Measurements from ENCODE around the gene ARHGAP29. TPM values are rescaled to one million over a fixed set of nuclear protein-coding genes. Genes with fewer than 3 reads are reported as not detected.

The ARHGAP29 gene
- total RNA-seq, 1 experiment from 2014 or later: 4.2 TPM

Other genes starting within 250 kb of the ARHGAP29 start
- gene ABCA4, start 116.4 kb downstream of the ARHGAP29 start, total RNA-seq (2014; rRNA removed; shearing (Covaris generic)): 1.0 and 1.1 TPM in 2 replicates
- gene ABCD3, start 180.8 kb upstream of the ARHGAP29 start, total RNA-seq (2014; rRNA removed; shearing (Covaris generic)): 35.7 and 45.1 TPM in 2 replicates

Measured in H4 (cell line).